Activated CD8-positive, alpha-beta memory T cell treated with anti-CD3 and anti-CD28 coated beads for 48 hours (primary cell): Measurements from ENCODE around the gene SMARCD3.

Experiments
- DNase-seq, 3 experiments: peaks; one replicate each; pipeline ENCODE4 v3.0.0-alpha.2; 2020; ENCODE audit warnings: low read depth in 2 of 3, low spot score in 2 of 3

Gene SMARCD3

DNA sequence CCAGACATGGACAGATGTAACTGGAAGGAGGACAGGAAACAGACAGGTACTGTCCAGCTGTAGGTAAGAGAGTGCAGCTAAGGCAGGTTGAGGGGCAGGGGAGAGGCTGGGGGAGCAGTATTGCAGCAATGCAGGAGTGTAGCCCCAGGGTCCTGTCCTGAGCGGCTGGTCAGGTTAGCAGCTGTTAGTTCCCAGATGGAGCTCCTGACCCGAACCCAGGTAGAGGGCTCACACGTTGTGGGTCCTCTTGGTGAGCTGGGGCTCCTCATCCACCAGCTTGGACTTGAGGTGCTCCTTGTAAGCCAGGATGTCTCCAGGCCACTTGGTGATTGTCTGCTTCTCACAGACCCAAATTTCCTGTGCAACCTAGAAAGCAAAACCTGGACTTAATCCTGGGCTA lies 34.7 kb downstream of the SMARCD3 start:
- no peak for DNase-seq

GRCh38 chr7:151212626-151213025 lies 35.9 kb downstream of the SMARCD3 start:
- DNase-seq, result no peak

DNA sequence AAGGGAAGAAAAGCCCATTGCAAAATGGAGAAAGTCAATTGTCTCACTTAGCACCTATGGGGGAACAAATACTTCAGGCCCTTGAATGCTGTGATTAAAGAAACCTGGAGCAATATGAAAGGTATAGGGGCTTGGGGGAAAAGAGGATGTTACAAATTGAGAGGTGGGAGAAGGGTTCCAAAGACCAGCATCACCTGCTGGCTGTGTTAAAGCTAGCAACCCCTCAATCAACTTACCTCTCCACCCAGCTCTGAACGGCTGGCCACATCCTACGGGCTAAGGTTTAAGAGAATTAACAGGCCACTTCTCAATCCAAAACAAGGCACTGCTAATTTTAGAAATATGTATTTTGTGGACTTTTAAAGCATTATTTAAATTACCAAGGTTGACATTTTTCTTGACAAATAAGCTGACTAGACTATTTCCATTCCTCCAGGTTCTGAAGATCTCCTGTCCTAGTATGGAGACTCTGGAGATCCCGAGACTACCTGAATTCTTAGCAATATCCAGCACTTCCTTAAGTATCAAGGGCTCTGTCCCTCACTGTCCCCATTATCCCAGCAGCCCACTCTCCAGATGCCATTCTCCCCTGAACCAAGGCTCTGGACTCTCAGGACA lies 37.2 kb downstream of the SMARCD3 start:
- no peak for DNase-seq

GRCh38 chr7:151210087-151210854 lies 38.2 kb downstream of the SMARCD3 start, which contains the start of gene H2BK1:
TSS of gene H2BK1 (minus strand) at chr7:151210488. CDS start at chr7:151210318, 170 bp downstream.
- no peak for DNase-seq

DNA sequence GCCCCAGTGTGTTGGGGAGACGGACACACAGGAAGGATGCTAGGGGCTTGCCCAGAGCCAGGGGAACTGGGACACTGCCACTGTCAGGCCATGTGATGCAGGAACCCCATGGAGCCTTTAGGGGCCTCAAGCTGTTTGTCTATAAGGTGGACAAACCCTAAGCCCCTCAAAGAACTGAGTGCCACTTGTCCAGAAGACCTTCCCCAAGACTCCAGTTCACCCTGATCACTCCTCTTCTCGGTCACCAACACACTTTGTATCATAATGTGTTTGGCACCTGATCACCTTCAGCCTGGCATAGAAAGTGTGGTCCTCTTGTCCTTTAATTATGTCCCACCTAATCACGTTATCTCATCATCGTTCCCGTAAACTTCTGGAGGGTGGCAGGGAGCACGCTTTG lies 38.9 kb downstream of the SMARCD3 start:
- DNase-seq, result no peak

GRCh38 chr7:151208253-151208862 lies 40.1 kb downstream of the SMARCD3 start:
- DNase-seq, result no peak

DNA sequence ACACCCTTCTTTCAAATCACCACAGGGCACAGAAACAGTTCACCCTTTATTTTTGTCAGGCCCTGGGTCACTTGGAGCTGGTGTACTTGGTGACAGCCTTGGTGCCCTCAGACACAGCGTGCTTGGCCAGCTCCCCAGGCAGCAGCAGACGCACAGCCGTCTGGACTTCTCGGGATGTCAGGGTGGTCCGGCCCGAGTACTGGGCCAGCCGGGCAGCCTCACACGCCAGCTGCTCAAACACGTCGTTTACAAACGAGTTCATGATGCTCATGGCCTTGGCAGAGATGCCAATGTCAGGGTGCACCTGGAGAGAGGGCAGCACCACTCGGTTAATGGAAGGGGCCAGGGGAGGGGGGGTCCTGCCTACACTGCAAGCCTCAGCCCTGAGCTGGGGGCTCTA lies 40.7 kb downstream of the SMARCD3 start:
- no peak for DNase-seq

- no peak for DNase-seq
These were observed 41.2 kb downstream of the SMARCD3 start for GRCh38 chr7:151207315-151207714.

GRCh38 chr7:151206914-151207313 lies 41.6 kb downstream of the SMARCD3 start:
- no peak for DNase-seq

DNA sequence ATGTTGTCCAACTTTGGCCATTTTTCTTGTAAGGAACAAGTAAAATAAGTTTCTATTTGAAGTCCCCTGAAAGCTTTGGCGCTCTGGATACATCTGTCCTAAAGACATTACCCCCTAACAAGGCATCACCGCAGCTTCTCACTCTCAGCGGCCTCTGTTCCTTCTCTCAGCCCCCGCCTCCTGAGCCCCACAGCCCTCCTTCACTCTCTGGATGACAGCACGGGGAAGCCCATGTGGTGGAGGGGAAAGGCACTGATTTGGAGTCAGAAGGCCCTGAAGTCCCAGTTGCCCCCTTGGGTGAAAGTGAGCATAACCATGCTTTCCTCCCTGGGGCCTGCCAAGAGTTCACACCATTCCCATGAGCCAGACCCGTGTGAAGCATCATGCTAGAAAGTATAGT lies 42.8 kb downstream of the SMARCD3 start:
- DNase-seq, result no peak

DNA sequence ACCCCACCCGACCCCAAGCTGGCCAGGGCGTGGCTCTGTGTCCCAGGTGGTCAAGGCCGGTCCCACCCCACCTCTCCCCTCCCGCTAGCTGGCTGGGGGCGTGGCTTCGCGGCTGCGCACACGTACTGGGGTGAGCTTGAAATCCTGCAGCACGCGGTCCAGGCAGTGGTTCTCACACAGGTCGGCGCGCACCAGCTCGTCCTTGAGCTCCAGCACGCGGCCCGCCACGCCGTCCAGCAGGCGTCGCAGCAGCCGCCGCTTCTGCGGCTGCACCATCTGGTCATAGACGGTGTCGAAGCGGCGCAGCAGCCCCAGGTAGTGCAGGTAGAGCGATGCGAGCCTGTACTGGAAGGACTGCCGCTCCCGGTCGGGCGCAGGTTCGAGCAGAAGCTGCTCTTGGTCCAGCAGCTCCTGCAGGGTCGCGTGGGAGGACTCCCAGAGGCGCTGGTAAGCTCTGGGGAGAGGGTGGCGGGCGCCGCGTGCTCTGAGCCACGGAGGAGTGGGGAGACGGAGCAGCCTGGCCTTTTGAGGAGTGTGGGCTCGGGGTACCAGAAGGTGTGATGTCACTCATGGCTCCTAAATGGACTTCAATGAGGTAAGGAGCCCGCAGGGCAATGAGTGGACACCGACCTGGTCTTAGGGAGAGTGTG lies 44.0 kb downstream of the SMARCD3 start:
- DNase-seq, result no peak

DNA sequence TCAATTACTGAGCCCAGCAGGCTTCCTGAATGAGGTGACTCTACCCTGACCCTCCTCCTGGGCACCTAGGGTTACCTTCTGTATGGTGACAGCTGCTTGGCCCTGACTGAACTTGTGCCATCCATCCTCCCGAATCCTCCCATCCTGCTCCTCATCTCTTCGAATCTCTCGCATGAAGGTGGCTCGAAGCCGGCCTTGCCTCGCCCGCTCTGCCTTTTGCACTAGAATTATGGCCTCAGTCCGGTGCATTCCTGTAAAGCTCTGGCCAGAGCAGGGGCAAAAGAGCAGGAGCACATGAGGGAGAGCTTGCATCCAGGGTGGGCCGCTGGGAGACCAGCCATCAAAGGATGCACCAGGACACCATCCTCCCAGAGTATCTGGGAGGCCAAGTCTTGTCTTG lies 45.7 kb downstream of the SMARCD3 start:
- no peak for DNase-seq

DNA sequence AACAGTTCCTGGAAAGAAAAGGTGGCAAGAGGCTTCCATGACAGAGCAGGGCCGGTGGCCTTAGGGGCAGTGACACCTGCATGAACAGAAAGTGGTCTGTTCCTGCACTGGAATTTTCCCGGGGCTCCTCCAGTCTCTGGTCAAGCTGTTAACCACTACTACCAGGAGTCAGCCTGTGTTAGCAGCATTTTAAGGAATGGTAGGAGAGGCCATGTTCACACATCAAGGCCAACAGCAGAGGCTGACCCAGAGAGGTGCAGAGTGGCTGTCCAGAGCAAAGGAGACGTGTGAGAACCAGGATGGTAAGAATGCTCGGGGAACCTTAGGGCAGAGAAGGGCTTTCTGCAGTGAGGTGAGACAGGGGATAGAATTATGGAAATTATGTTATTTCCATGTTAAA lies 46.7 kb downstream of the SMARCD3 start:
- DNase-seq, result no peak

DNA sequence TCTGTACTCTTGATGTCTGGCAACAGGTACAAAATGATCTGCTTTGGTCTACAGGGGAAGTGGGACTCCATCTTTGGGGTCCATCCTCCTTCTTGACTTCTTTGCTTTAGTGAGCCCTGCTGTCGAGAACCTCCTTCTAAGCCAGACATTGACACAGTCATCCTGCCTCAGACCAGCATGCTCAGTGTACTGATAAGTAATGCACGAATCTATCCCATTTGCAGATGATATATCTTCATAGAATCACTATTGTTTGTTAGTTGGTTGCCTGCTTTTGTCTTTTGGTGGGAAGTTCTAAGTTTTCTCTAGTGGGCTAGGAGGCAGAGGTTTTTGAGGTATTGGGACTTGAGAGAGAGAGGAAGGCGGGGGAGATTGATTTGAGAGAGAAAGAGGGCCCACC lies 47.1 kb downstream of the SMARCD3 start:
- DNase-seq, result no peak

- no peak for DNase-seq
These were observed 49.3 kb downstream of the SMARCD3 start for GRCh38 chr7:151198945-151199848.

- no peak for DNase-seq
These were observed 50.6 kb downstream of the SMARCD3 start for GRCh38 chr7:151197932-151198331.

- no peak for DNase-seq
These were observed 52.7 kb downstream of the SMARCD3 start for GRCh38 chr7:151195616-151196450.

DNA sequence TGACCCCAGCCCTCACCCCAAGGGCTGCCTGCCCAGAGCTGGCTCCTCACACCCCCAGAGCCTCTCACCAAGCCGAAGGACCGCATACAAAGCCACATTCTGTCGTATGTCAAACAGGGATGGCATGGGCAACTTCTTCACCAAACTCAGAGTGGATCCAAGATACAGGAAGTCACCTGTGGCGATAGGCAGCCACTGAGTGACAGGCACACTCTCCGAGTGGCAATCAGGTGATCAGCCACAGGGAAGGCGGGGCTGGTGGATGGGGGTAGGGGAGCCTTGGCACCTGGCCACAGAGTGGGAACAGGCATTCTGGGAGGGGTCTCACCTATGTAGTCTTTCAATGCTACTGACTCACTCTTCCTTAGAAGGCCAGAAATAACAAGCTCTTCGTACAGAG lies 54.3 kb downstream of the SMARCD3 start:
- DNase-seq, result no peak

GRCh38 chr7:151193203-151193978 lies 55.1 kb downstream of the SMARCD3 start:
- DNase-seq, result no peak
